Dedifferentiated amniotic fluid mesenchymal stem cell (primary cell): ENCODE data around the gene TMEM179B.
"Not testable (repeated sequence)": the region's sequence is repeated elsewhere in the genome, so short reads cannot be mapped to it uniquely, and the experiment has no call there.

ENCODE experiments used
- DNase-seq: peaks from one replicate; pipeline ENCODE4 v3.0.0-alpha.2; 2016; ENCODE audit errors: extremely low spot score

Gene TMEM179B

DNA sequence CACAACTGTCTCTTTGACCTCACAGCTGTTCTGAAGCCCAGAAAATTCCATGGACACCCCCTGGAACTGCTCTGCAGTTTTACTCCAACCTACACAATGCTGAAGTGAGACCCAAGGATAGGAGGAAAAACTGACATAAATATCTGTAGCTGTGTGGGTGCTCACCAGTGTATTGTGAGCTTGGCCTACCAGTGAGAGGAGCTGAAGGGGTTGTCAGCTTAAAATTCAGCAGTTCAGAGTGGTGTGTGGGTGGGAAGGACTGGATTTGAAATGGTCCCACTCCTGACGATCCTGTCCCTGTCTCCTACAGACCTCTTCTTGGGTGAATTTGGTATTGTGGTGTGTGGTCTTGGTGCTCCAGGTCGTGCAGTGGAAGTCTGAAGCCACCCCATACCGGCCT, 2.4 kb downstream of the TMEM179B start:
- no peak for DNase-seq

GRCh38 chr11:62791501-62792201, 4.4 kb downstream of the TMEM179B start, which contains the start of gene TMEM223:
TSS of gene TMEM223 (minus strand) at chr11:62792006. CDS start at chr11:62791994, 12 bp downstream.
- peak; percentile 75 for DNase-seq

DNA sequence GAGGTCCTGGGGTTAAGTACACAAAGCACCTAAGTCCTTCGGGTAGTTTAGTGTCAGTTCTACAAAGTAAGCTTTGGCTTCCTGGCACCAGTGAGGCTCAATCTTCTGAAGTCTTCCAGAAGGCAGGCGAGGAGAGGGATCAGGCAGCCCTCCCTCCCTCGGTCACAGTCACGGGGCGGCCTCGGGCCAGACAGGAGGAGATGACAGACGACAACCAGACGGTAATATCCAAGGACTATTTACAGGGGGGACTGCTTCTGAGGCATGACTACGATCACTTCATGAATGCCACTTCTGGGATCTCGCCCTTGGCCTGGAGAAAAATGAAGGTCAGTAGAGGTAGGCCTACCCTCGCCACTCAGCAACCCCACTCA, 5.0 kb downstream of the TMEM179B start:
- no peak for DNase-seq

GRCh38 chr11:62794201-62794775, 7.1 kb downstream of the TMEM179B start:
- DNase-seq: no peak

DNA sequence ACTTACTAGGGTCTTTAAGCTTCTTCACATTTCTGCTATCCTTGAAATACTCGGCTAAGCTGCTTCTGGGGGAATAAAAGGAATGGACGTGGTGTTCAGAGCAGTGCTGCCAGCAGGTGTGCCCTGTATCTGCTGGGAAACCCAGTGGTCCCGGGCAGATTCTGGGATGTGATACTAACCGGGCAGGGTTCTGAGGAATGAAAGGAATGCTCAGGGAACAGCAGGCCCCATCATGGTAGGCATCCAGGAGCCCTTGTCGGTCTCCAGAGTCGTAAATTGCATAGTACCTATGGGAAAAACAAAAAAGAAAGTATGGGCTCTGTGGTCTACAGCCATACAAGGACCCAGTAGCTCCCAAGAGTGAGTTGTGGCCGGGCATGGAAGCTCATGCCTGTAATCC, 9.1 kb downstream of the TMEM179B start:
- DNase-seq: no peak

DNA sequence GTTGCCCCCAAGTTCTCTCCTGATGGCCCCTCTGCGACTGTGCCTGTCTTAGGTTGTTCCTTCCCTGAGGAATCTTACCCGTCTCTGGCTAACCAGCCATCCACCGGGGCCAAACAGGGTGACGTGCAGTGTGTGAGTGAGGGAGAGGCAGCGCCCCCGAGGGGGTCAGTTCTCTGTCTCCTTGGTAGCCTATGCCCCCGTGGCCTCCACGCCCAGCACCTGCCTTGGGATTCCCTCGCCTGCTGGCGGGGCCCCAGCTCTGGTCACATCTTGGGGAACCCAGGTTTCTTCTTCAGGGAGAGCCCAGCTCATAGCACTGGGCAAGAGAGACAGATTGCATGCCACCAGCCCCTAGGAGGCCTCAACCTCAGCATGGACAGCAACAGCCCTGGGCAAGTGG, 12.3 kb downstream of the TMEM179B start:
- no peak for DNase-seq

DNA sequence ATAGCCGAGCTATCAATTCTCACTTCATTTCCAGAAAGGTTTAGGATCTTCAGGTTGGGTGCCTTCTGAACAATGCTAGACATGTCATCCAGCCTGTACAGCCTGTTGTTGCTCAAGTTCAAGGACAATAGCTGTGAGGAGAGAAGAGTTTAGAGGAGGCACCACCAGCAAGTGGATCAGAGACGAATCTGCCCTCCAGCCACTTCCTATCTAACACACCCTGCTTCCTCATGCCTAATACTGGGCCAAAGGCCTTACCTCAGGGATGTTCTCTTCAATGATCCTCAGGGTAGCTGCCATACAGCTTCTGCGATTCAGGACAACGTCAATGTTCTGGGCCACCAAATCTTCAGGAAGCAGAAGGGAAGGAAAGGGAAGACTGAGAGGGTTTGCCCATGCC, 13.9 kb downstream of the TMEM179B start:
- DNase-seq: no peak

DNA sequence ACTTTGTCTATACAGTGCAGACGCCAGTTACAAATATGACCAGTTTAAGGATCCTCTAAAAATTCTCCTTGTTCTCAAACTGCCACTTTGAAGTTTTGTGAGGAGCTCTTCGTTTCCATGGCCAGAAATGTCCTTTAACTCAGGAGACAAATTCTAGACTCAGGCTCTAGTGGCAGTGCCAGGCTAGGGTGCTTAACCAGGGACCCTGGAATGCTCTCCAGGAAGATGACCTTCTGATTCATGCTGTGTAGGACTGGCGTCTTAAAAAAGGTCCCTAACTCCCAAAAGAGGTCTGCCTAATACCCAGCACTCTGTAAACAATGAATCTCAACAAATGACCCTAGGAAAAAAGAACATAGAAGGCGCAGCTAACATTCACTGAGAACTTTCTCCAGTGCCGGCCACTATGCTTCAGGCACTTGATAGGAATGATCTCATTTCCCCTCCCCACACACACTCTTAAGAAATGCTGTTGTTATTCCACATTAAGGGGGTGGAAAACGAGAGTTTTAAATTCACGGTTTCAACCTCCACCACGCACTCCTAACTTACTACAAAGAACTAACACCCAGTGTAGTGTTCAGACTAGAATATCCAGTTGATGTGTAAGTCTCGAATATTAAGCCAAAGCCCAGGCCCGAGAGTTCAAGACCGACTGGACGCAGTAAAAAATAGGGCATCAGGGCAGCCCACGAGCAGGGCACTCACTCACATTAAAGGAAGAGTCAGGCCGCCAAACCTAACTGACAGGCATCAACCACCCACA, 17.3 kb downstream of the TMEM179B start:
- DNase-seq: peak; percentile 44

DNA sequence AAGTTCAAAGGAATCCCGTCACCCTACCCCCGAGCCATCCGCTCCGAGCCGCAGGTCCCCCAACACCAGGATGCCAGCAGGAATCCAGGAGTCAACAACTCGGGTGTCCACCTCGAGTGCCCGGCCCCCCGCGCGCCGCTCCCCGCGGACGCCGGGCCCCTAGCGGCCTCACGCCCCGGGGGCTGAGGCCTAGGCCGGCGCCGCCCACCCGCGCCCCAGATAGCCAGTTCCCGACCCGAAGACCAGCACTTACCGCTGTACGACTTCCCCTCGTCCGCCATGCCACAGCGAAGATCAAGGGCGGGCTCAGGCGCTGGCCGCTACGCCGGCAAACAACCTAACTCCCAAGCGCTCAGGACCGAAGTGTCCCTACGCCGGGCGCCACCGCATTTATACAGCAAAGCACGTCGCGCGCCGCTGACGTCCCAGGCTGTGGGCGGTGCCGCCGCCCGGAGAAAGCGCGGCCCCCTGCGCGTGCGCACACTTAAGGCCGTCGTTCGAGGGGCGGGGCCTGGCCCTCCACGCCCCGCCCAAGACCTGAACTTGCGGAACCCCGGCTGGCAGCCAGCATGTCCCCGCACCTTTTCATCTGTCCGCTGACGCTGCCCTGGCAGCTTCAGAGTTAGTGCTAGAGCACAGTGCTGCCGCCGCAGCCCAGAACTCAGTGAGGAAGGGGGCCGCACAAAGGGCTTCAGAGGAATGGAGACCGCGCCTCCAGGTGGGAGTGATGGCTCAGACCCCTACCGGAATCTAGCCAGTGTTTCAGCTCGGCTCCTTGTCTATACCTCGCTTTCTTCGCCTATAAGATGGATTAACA, 18.1 kb downstream of the TMEM179B start, which contains the start of gene NXF1:
TSS of gene NXF1 (minus strand) at position 365 of the 817 bp plus-strand sequence. CDS start at position 281, 84 bp downstream.
- DNase-seq: peak; percentile 80

GRCh38 chr11:62805961-62806441, 18.8 kb downstream of the TMEM179B start:
- DNase-seq: no peak

GRCh38 chr11:62806611-62807121, 19.5 kb downstream of the TMEM179B start:
- DNase-seq: no peak

GRCh38 chr11:62810748-62811147, 23.5 kb downstream of the TMEM179B start:
- DNase-seq: no peak

DNA sequence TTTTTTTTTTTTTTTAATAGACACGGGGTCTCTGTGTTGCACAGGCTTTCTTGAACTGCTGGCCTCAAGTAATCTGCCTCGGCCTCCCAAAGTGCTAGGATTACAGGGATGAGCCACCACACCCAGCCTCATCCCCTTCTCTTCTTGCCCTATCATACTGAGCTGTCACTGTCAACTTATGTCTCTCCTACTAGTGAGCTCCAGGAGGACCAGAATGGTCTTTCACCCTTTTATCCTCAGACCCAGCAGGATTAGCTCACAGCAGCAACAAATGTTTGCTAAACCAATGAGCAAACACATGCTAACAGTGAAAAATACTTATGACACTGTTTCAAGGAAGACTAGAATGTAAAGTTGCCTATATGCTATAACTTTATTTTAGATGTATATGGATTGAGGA, 24.5 kb downstream of the TMEM179B start:
- no peak for DNase-seq

DNA sequence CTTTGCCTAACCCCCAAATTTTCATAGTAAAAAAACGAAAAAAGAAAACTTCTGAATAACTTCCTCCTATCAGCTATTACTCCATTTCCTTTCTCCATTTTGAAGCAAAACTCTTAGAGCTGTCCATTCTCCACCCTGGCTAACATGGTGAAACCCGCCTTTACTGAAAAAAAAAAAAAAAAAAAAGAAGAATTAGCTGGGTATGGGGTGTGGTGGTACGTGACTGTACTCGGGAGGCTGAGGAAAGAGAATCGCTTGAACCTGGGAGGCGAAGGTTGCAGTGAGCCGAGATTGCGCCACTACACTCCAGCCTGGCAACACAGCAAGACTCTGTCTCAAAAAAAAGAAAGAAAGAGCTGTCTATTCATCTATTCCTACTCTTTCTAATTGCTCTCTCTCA, 29.4 kb downstream of the TMEM179B start:
- DNase-seq: no peak

GRCh38 chr11:62817129-62817528, 29.9 kb downstream of the TMEM179B start:
- no peak for DNase-seq

- DNase-seq: no peak
Observed at GRCh38 chr11:62823677-62824076, 36.5 kb downstream of the TMEM179B start.

DNA sequence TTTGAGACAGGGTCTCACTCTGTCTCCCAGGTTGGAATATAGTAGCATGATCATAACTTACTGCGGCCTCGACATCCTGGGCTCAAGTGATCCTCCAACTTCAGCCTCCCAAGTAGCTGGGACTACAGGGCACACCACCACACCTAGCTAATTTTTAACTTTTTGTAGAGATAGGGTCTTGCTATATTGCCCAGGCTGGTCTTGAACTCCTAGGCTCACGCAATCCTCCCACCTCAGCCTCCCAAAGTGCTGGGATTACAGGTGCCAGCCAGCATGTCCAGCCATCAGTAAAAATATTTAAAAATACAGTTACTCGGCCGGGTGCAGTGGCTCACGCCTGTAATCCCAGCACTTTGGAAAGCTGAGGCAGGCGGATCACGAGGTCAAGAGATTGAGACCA, 40.9 kb downstream of the TMEM179B start:
- not testable (repeated sequence) for DNase-seq

GRCh38 chr11:62830904-62831519, 43.8 kb downstream of the TMEM179B start:
- DNase-seq: no peak

DNA sequence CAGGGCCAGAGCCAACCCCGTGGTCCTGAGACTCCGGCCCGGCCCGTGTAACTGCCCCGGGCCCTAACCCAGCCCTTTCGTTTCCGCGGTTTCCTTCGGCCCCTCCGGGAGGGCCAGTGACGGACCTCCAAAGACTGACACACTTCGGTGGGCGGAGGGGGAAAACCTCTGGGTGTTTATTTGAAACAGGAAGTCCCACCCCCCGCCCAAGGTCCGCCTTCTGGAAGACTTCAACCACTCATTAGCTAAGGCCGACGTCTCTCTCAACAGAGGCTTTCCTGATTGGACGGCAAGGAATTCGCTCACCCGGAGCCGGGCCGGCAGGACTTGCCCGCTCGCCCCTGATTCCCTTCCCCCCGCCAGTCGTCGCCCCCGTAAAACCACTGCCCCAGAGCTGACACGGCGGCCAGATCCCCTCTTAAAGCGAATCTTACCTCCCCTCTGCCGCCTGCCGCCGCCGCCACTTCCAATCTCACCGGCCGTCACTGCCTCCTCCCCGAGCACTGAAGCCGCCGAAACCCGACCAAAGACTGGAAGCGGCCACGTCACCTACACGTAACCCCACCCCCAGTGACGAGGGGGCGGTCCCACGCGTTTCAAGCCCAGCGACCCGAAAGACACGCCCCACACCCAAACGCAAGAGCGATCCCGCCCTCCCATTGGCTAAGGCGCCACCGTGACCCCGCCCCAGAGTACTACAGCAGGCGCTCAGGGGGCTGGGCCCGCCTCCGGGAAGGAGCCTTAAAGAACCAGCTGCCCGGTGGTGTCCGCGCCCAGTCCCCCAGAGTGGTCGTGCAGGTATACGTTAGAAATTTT, 44.5 kb downstream of the TMEM179B start, which contains the start of gene STX5:
TSS of gene STX5 (minus strand) at position 532 of the 816 bp plus-strand sequence. CDS start 808 bp downstream, outside the sequence.
- peak; percentile 99 for DNase-seq
